ENCODE data around the gene ADAMTS5. TPM values are rescaled to one million over a fixed set of nuclear protein-coding genes. Genes with fewer than 3 reads are reported as not detected.

ADAMTS5 gene
- 2.3 and 5.2 TPM in 2 replicates for total RNA-seq

DNA sequence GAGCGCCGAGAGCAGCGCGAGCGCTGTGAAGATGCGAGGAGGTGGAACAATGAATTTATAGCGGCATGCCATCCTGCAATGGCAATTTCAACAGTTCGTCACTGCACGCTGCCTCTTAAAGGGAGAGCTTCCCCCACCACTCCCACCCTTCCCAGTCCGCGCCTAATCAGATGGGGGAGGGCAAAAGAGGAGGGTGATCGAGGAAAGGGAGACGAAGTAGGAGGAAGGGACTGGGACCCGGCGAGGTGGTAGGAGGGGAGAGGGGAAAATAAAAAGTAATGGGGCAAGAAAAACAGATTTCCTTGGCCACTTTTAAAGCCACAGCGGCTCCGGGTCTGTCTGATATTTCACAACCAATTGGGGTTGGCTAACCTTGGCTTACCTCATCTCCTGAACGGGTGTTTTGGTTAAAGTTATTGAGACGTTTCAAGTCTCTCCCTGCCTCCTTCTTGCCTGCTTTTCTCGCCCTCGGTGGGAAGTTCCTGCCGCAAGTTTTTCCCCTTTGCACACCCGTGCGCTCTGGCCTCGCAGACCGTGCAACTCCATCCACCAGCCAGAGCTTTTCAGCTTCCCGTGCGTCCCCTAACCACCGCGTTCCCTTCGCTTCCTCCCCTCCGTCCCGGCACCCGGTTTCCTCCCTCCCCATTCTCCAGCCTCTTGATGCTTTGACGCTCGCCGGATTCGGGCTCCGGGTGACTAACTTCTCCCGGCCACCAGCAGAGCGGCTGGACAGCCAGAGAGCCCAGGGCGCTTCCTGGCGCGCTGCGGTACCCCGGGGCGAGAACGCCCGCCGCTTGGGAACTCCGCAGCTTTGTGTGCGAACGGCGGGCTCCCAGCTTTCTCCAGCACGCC is at the start of gene ADAMTS5:
Gene ADAMTS5 (minus strand): TSS at position 27 of the 852 bp plus-strand sequence. CDS start 697 bp downstream, outside the sequence.
- no peak for DNase-seq (ENCODE audit: extremely low read depth, low read depth, low spot score)

DNA sequence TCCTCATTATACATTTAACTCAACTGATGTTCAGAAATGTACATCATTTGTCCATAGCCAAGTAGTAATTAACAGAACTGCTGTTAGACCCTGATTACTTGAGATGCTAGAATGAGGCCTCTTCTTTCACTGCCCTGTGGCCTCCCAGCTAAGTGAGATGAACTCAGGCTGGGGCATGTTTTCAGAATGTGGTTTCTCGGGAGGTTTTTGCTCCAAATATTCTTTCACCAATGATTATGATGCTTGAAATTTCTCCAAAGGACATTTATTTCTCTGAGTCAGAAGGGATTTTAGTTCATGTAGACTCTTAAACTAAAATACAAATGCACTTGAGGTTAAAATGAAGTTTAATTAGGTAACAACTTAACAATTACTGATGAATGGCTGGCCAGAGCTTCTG is 34.6 kb upstream of the ADAMTS5 start:
- DNase-seq (ENCODE audit: extremely low read depth, low read depth, low spot score): no peak

DNA sequence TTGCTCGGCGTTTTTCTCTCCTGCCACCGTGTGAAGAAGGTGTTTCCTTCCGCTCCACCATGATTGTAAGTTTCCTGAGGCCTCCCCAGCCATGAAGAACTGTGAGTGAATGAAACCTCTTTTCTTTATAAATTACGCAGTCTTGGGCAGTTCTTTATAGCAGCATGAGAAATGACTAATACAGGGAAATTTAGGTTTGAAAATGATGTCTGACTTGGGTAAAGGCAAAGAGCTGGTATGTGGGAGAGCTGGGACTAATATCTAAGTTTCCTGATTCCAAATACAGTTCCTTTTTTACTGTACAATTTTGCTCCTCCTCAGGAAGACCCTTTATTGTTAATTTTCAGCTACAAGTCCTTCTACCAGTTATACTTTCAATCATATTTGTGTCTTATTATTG is 16.7 kb upstream of the ADAMTS5 start:
- no peak for DNase-seq (ENCODE audit: extremely low read depth, low read depth, low spot score)

DNA sequence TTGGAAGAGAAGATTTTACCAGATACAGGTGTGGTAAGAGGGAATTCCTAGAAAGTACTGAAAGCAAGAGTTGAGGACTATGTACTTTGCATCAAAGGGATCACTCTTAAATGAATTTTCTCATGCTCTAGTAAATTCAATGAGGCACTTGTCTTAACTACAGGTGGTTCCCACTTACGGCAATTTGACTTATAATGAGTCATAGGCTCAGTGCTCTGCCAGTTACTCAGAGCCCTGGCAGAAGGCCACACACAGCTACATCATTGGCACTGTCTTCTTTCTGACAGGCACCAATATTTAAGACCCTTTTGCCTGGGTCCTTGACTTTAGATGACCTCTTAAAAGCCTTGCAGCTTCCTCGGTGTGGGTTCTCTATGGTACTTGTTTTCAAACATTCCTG is 15.9 kb upstream of the ADAMTS5 start:
- DNase-seq (ENCODE audit: extremely low read depth, low read depth, low spot score): no peak

DNA sequence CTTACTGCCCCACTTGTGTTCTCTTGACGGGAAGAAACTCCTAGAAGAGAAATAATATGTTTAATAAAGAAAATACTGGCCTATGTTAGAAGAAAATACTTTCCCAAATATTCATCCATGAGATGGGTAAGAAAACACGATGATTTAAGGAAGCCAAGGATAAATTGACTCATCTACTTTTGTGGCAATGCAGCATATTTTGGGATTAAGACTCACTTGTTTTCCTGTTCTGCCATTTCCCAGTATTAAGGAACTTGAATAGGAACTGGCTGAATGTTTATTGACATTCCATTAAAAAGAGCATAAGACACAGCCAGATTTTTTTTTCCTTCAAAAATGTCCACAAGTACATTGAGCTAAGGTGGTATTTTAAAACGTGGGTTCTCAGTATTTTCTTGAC is 10.9 kb upstream of the ADAMTS5 start:
- no peak for DNase-seq (ENCODE audit: extremely low read depth, low read depth, low spot score)

DNA sequence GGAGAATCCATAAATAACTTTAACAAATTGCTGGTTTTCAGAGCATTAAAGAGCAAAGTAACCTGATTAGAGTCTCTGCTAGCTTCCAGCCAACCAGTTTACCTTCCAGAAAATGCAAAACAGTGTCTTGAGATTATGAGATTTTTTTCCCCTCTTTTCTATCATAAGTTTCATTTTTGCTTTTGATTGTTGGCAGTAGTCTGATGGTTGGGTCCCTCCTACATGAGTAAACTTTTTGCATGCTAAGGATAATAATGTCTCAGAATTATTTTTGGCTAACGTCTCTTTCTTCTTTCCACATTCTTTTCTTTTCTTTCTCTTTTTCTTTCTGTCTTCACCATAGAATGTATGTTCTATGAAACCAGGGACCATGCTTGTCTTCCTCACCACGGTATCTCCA is 6.3 kb upstream of the ADAMTS5 start:
- no peak for DNase-seq (ENCODE audit: extremely low read depth, low read depth, low spot score)

DNA sequence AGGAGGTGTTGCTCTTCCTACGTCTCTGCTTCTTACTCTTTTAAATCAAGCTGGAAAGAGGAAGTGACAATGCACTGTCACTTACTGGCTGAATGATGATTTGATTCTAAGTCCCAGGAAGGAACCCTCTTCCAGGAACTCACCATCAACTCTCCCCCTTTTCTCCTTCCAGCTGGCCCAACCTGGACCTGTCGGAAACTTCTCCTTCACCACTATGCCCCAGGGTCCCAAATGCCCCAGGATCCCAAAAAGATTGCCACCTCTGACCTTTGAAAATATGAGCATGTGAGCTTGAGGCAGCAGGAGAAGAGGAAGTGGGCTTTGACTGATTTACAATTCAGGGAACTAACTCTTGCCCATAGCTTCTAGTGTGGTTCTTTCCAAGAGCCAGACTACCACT is 5.3 kb upstream of the ADAMTS5 start:
- no peak for DNase-seq (ENCODE audit: extremely low read depth, low read depth, low spot score)

DNA sequence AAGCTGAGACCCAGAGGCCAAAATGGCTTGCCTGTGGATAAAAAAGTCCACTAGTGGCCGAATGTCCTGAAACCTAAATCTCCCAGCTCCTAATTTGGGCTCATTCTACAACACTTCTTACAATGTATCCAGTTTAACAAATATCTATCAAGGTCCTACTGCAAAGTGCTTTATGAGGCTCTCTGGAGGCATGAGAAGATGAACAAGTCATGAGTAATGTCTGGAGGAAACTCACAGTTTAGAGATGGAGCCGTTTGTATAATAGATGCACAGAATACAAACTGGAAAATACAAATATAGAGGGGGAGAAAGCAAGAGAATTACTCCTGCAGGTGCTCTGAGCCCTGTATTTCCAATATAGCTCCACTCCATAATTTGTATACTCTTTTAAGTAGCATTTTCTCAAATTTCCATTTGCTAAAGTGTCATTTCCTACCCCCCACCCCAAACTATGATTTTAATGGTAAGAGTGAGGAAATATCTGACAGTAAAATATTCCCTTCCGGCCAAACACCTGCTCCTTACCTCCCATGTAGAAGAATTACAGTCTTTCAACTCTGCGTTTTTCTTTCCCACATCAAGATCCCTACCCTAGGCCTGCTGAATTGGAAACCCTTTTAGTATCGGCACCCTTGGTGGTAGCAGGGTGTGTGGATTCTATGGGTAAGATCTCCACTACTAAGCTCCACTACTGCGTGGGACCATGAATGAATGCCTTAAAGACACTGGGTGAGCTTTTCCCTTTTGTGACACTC is 3.3 kb upstream of the ADAMTS5 start:
- no peak for DNase-seq (ENCODE audit: extremely low read depth, low read depth, low spot score)

DNA sequence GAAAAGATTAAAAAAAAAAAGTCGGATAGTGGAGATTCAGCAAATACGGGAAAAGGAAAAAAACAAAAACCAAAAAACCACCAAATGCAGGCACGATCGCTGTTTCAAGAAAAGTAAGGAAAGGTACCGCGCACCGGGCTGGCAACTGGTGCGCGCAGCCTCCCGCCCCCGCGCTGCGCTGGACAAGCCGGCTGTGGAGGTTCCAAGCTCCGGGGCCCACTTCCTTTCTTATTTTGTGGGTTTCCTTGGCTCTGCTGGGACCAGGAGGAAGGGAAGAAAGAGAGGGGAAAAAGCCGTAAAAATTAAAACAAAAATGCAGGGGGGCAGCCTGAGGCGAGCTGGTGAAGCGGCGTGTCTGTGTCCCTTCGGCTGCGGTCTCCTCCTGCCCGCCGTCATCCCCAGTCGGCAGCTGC is 233 bp downstream of the ADAMTS5 start:
- DNase-seq (ENCODE audit: extremely low read depth, low read depth, low spot score): no peak

DNA sequence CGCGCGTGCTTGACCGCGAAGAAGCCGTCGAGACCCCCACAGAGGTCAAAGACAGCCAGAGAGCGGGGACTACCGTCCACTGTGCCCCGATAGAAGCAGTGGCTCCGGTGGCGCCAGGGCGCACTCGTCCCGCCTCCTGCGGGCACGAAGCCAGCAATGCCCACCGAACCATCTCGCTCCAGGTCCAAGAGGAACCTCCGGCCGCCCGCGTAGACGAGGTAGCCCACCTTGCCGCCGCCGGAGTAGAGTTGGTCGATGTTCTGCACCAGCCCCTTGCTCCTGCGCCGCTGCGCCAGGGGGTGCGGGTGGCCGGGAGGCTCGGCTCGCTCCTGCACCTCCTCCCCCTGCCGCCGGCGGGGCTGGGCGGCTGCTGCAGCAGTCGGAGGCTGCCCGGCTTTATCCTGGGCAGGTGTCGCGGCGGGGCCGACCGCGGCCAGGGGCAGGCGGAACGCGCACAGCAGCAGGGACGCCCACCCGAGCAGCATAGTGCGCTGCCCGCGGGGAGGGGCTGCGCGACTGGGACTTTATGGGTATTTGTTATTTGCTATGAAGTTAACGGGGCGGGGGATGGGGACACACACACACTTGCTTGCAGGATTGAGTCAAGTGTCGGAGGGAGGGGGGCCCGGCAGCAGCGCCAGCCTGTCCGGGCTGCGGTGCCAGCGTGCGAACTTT is 844 bp downstream of the ADAMTS5 start:
- DNase-seq (ENCODE audit: extremely low read depth, low read depth, low spot score): no peak

DNA sequence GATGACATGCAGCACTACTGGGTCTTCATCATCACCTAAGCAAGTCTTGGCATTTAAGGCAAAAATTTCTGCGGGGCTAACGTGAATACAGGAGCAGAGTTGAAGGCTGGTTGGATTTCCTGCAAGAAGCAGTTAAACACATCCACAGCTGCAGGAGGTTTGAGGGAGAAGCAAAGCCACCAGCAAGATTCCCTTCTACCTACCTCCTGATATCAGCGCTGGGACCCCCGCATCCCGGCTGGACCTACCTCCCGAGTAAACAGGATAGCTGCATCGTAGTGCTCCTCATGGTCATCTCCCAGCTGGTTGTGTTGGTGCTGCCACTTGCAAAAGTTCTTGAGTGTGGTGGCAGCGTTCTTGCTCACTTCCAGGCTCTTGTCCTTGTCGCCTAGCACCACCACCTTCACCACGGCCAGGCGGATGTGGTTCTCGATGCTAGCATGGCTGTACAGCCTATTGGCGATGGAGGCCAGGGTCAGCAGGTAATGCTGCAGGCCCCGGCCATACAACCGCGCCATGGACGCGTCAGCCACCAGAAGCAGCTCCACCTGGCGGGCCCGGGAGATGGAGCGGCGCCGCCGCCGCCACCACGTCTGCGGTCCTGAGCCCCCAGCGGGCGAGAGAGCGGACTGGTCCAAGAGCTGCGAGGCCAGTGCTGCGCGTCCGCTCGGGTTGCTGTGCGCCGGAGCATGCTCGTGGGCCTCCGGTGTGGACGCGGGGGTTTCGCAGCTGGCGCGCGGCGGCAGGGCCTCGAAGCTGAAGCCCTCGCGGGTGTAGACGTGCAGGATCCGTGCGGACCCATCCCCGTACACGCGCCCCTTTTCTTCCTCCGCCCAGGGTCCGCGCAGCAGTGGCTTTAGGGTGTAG is 1.6 kb downstream of the ADAMTS5 start:
- no peak for DNase-seq (ENCODE audit: extremely low read depth, low read depth, low spot score)

DNA sequence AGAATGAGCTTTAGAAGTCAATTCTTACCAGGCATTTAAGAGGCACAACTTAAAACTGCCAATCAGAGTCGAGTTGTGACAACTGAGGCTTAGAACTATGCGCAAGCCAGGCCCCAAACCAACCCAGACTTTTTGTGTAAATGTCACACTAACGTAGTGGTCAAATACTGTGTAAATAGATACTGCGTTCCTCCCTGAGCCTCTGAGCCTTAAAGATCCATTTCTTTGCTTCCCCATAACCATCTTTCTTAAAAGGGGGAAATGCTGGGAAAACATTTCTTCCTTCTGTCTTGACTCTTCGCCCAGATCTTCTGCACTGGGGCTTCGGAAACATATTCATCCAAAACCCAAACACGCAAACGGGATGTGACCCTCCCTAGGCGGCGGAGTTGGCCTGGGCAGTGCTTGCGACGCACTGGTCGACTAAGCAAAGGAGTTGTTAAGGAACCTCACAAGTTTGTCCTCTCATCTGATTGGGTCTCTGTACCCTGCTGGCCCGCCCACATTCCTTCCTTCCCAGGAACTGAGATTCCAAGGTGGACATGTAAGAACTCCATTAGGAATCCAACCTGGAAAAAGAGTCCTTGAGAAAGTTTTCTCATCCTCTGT is 2.6 kb downstream of the ADAMTS5 start:
- no peak for DNase-seq (ENCODE audit: extremely low read depth, low read depth, low spot score)

DNA sequence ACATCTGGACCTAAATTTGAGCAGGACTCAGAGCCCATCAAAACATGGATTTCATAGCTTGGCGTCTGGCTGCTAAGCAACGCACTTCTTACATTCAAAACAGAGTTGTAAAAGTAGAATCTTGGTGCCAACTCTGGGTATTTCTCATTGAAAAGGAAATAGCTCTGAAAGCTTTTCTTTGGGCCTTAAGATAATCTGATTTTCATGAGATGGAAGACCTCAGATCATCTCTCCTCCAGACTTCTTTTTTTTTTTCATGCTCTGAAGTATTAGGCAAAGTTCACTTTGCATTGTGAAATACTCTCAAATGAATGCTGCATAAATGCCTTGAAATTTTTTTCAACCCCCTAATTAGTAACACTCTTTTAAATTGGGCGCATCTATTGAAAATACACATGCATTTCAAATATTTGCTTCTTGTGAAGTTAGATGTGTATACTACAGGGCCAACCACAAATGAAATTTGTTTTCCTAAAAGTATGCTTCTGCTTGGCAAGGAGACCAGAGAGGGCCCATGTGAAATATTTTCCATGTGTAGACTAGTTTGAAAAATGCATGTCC is 4.2 kb downstream of the ADAMTS5 start:
- no peak for DNase-seq (ENCODE audit: extremely low read depth, low read depth, low spot score)

DNA sequence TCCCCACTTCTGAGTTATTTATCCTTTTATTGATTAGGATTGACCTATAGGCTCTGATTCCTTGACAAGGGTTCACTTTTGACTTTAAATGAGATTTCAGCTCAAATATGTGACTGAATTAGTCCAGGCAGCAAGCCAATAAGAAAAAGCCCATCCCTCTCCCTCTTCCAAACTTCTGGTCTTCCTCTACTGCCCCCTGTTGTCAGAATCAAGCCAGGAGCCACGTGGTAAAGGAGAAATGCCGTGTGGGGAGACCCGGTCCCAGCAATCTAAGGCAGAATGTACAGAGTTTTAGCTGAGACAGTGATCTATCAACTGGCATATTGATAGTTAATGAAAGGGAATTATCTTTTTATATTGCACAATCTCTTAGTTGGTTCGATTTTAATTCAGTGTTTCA is 5.2 kb downstream of the ADAMTS5 start:
- DNase-seq (ENCODE audit: extremely low read depth, low read depth, low spot score): no peak

DNA sequence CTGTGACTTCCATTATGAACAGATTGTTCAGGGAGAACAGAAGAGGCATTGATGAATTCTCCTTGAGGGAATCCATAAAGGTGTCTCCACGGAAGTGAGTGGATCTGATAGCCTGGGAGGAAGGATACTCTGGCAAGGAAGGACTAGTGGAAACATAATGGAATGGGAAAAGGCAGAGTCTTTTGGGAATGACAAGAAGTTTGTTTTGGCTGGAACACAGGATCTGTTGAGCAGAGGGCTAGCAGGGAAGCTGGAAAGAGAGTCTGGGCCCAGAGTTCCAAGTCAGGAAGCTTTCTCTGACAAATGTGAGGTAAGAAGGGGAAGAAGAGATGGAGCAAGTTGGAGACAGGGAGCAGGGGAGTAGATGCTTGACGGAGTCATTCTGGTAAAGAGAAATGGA is 8.1 kb downstream of the ADAMTS5 start:
- no peak for DNase-seq (ENCODE audit: extremely low read depth, low read depth, low spot score)

DNA sequence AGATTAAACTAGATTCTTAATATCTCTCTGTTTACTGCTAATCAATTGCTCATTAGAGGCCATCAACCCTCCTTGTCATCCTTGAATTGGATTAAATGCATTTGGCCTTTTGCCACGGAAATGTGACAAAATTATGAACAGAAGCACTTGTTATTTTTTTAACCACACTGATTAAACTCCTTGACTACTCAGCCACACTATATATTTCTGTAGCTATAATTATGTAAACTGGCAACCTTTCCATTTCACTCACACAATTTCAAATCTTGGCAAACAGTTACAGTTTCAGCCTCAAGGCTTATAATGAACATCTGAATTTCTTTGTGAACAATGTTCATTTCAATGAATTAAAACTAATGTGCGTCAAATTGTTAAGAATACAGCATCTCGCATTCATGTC is 10.1 kb downstream of the ADAMTS5 start:
- DNase-seq (ENCODE audit: extremely low read depth, low read depth, low spot score): no peak

DNA sequence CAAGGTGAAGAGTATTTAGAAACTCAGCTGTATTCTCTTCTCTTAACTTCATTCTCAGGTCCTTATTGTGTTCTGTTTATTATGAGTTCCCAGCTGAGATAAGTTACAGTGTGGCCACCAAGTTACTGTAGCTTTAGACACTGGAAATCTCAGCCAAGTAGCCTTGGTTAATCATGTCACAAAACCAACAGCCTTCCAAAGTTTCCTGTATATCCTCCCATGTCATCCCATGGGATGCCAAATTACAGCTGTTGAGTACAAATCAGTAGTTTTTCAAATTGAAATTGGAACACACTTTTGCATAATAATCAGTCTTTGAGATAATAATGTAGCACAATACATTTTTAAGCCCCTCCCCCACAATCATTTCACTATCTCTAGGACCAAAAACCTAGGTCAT is 10.7 kb downstream of the ADAMTS5 start:
- DNase-seq (ENCODE audit: extremely low read depth, low read depth, low spot score): no peak

DNA sequence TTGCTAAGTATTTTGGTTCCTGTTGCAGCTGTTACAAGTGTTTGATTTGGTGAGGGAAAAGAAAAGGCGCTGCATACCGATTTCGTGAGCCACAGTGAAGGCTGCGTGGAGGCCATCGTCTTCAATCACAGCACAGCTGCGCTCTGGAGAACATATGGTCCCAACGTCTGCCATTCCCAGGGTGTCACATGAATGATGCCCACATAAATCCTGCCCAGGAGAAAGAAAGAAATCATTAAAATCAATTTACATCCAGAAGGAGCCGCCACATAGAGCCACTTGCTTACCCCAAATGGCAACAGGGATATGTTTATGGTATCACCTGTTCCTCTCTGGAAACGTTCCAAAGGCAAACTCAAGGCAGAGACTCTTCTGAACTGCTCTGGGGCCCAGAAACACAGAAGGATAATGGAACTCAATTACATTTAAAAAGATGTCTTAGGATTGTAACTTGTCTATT is 12.2 kb downstream of the ADAMTS5 start:
- no peak for DNase-seq (ENCODE audit: extremely low read depth, low read depth, low spot score)

DNA sequence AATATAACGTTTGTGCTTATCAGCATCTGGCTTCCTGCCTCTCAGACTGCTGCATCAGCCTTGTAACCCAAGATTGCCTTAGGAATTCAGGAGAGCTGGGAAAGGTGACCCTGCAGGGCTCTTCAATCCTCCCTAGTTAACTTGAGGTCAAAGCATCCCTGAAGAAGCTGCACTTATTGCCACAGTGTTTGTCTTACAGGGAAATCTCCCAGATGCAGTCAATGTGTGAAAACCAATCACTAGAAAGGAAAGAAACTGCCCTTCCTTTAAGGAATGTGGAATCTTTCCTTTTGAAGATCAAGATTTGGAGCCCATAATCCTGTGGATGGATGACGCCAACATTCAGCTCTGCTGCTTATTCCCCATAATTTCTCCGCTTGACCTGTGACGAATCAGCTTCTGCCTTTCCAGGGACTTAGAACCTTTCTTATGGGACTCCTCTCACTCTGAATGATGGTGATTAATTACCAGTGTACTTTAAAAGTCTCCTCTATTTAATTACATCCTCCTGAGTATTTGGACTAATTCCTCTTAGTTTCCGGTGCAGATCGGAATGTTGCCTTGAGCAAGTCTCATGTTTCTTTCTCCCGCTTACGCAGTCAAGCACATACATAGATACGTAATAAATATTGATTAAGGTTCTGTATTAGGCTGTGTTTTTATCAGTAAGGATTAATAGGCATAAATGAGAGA is 14.4 kb downstream of the ADAMTS5 start:
- DNase-seq (ENCODE audit: extremely low read depth, low read depth, low spot score): no peak

Data from glomerular endothelial cell (primary cell).